ENCODE measurements around the gene CRMP1.
"Not testable (repeated sequence)": the region's sequence is repeated elsewhere in the genome, so short reads cannot be mapped to it uniquely, and the experiment has no call there.

The CRMP1 gene

GRCh38 chr4:5852523-5853202, 40.2 kb downstream of the CRMP1 start:
- no peak for DNase-seq

GRCh38 chr4:5851637-5852301, 41.1 kb downstream of the CRMP1 start:
- DNase-seq, result no peak

GRCh38 chr4:5845035-5845905, 47.6 kb downstream of the CRMP1 start:
- DNase-seq, result no peak

- no peak for DNase-seq
Measured at GRCh38 chr4:5843573-5844530, 49.0 kb downstream of the CRMP1 start.

- DNase-seq, result no peak
Measured at GRCh38 chr4:5842456-5842855, 50.4 kb downstream of the CRMP1 start.

- DNase-seq, result no peak
Measured at GRCh38 chr4:5839751-5840674, 52.9 kb downstream of the CRMP1 start.

GRCh38 chr4:5839332-5839731, 53.6 kb downstream of the CRMP1 start:
- no peak for DNase-seq

- not testable (repeated sequence) for DNase-seq
Measured at GRCh38 chr4:5837483-5837882, 55.4 kb downstream of the CRMP1 start.

- DNase-seq, result no peak
Measured at GRCh38 chr4:5836943-5837342, 55.9 kb downstream of the CRMP1 start.

GRCh38 chr4:5828005-5828391, 64.9 kb downstream of the CRMP1 start:
- DNase-seq, result no peak

GRCh38 chr4:5827108-5828004, 65.5 kb downstream of the CRMP1 start:
- DNase-seq, result no peak

GRCh38 chr4:5826437-5827107, 66.3 kb downstream of the CRMP1 start:
- no peak for DNase-seq

- DNase-seq, result no peak
Measured at GRCh38 chr4:5825321-5826041, 67.4 kb downstream of the CRMP1 start.

- peak; percentile 42 for DNase-seq
Measured at GRCh38 chr4:5824635-5825034, 68.3 kb downstream of the CRMP1 start.

- no peak for DNase-seq
Measured at GRCh38 chr4:5824227-5824626, 68.7 kb downstream of the CRMP1 start.

GRCh38 chr4:5823542-5824211, 69.2 kb downstream of the CRMP1 start:
- DNase-seq, result no peak

- no peak for DNase-seq
Measured at GRCh38 chr4:5822619-5823018, 70.3 kb downstream of the CRMP1 start.
